Stimulated activated CD8-positive, alpha-beta memory T cell treated with anti-CD3 and anti-CD28 coated beads, Interleukin-4, amount 100 ng/mL, for 4 hours (primary cell): ENCODE results near the gene NCAPH2.

Experiments
- DNase-seq, 2 donors: peaks; one replicate each; pipeline ENCODE4 v3.0.0-alpha.2; 2020; ENCODE audit warnings: low read depth in 2 of 2, low spot score in 1 of 2

NCAPH2 gene

GRCh38 chr22:50569041-50569459 lies 61.0 kb downstream of the NCAPH2 start:
- no peak for DNase-seq

- no peak for DNase-seq
Measured at GRCh38 chr22:50569896-50570535, 62.0 kb downstream of the NCAPH2 start.

GRCh38 chr22:50570861-50571260 lies 62.8 kb downstream of the NCAPH2 start:
- DNase-seq = no peak

GRCh38 chr22:50571264-50572175 lies 63.5 kb downstream of the NCAPH2 start:
- DNase-seq = no peak

- DNase-seq = no peak
Measured at GRCh38 chr22:50572965-50573364, 64.9 kb downstream of the NCAPH2 start.

GRCh38 chr22:50573491-50574382 lies 65.7 kb downstream of the NCAPH2 start:
- DNase-seq = no peak

- DNase-seq = no peak
Measured at GRCh38 chr22:50574383-50574755, 66.3 kb downstream of the NCAPH2 start.
